GM12874 (cell line): Measurements from ENCODE around the gene PCDHB8.
A peak's percentile ranks its signal among the peaks of the same experiment; 100 is the strongest.

Source experiments
- CTCF ChIP-seq: IDR thresholded peaks from 2 replicates; pipeline ENCODE4 v1.5.1; 2011; ENCODE audit warnings: low read depth, mild to moderate bottlenecking, control low read depth, low read length, moderate library complexity; ENCODE audit not compliant: insufficient read depth

The PCDHB8 gene

DNA sequence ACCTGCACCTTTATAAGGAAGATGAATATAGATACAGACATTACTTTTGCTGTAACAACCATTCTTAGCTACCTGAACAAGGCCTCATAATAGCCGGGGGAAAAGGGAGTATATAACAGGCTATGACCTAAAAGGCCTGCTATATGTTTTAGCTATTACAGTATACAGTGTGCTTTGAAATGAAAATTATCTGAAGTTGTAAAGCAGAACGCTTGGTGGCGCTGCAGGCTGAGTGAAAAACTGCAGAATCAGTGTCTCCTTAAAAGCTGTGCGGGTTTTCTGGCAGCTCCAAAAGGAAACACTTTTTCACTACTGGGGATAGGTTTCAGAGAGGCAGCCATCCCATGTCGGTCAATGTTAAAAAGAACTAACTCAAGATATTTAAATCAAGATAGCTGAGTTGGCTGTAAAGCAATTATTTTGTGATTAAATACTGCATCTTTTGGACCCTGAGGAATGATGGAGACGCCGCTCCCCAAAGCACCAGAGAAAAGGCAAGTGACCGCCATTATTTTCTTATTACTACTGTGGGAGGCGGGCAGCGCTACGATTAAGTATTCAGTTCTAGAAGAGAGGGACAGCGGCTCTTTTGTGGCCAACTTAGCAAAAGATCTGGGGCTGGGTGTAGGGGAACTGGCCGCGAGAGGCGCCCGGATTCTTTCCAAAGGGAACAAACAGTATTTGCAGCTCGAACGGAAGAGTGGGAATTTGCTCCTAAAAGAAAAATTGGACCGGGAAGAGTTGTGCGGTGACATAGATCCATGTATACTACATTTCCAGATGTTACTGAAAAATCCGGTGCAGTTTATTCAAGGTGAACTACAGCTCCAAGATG is 21.8 kb upstream of the PCDHB8 start:
- no peak for TF ChIP-seq CTCF

DNA sequence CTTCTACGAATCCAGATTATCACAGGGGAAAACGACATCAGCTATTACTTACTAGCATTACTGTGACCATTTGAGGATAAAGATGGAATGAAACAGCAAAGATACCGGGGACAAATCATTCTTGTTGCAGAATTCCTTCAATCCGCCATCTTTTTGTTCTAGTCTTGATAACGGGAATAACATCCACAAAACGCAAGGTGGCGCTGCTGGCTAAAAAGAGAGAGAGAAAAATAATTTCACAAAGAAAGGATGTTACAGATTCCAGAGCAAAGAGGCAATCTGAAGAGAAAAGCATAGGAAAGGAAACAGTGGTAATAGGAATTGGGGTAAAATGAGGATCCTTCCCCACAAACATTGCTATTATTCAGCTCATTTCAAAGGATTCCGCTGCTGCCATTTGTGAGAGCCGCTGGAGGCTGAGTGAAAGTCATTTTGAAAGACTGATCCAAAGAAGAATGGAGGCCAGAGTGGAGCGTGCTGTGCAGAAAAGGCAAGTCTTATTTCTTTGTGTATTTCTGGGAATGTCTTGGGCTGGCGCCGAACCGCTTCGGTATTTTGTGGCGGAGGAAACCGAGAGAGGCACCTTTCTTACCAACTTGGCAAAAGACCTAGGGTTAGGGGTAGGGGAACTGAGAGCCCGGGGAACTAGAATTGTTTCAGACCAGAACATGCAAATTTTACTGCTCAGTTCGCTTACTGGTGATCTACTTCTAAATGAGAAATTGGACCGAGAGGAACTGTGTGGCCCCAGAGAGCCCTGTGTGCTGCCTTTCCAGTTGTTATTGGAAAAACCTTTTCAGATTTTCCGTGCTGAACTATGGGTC is 5.0 kb upstream of the PCDHB8 start, which contains the start of gene PCDHB7:
Gene PCDHB7, plus strand, starts transcription at position 264 of the 824 bp plus-strand sequence. Its CDS starts 192 bp downstream, at position 456.
- no peak for TF ChIP-seq CTCF

DNA sequence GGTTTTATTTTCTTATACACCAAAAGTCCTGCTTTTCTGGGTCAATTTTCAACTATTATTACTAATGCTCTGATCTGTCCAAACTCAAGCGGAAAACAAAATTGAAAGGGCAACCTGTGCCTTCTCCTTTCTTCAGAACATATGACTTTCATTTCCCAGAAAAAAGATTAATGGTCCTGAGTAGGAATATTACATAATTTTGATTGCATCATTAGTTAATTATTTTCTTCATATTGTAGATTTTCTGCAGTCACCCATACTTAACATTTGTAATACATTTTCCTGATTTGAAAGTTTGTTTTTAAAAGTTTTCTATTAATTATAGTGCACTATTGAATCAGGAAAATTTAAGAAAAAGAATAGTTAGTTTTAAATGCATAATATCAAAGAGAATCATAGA is 1.7 kb upstream of the PCDHB8 start:
- no peak for TF ChIP-seq CTCF

GRCh38 chr5:141180313-141180712 is 2.7 kb downstream of the PCDHB8 start:
- TF ChIP-seq CTCF = no peak

DNA sequence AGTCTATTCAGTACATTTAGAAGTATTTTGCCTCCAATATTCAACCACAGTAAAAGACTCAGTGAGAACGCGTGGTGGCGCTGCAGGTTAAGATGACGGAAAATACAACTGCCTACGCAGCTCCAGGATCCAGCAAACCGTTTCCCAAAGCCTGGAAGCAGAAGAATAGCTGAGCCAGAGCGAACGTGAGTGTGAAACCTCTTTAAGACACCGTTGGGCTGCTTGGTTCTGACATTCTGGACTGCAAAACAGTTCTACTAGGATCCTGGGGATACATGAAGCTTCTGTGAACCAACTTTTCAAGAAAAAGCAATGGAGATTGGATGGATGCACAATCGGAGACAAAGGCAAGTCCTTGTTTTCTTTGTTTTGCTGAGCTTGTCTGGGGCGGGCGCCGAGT is 4.7 kb downstream of the PCDHB8 start, which contains the start of gene PCDHB16:
Gene PCDHB16, plus strand, starts transcription at position 140 of the 400 bp plus-strand sequence. Its CDS starts 173 bp downstream, at position 313.
- no peak; the same call in 1 of the 2 replicates for TF ChIP-seq CTCF

DNA sequence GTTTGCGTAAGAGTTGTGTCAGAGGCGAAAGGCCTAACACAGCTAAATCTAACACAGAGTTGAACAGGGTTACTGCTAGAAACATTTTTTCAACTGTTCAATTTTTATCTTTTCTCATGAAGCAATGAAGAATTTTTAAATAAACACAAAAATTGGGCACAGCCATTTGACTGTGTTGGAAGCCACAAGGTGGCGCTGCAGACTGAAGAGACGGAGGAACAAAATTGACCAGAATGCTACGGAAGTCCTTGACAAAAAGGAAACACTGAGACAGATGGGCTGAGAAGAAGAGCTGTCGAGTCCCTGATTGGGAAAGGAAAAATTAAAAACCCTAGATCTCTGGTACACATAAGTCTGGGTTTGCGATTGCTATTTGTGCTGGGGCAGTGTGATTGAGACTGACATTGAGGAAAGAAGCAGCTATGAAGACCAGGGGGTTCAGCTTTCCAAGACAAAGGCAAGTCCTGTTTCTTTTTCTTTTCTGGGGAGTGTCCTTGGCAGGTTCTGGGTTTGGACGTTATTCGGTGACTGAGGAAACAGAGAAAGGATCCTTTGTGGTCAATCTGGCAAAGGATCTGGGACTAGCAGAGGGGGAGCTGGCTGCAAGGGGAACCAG is 9.4 kb downstream of the PCDHB8 start, which contains the start of gene PCDHB9:
Gene PCDHB9, plus strand, starts transcription at position 265 of the 616 bp plus-strand sequence. Its CDS starts 158 bp downstream, at position 423.
- TF ChIP-seq CTCF = peak; percentile 40
